GM21737 (cell line): Measurements from ENCODE around the gene RPS10.
"Not testable (repeated sequence)": the region's sequence is repeated elsewhere in the genome, so short reads cannot be mapped to it uniquely, and the experiment has no call there.

Experiments used
- ATAC-seq: cut with Tn5 transposase; IDR thresholded peaks from one replicate; pipeline ENCODE4 v1.9.1; 2021; ENCODE audit warnings: mild to moderate bottlenecking, moderate library complexity; ENCODE audit not compliant: unreplicated experiment

RPS10 gene

GRCh38 chr6:34393966-34394305 lies 31.9 kb downstream of the RPS10 start:
- no peak for ATAC-seq

- ATAC-seq: no peak
Measured at GRCh38 chr6:34393191-34393965, 32.5 kb downstream of the RPS10 start.

DNA sequence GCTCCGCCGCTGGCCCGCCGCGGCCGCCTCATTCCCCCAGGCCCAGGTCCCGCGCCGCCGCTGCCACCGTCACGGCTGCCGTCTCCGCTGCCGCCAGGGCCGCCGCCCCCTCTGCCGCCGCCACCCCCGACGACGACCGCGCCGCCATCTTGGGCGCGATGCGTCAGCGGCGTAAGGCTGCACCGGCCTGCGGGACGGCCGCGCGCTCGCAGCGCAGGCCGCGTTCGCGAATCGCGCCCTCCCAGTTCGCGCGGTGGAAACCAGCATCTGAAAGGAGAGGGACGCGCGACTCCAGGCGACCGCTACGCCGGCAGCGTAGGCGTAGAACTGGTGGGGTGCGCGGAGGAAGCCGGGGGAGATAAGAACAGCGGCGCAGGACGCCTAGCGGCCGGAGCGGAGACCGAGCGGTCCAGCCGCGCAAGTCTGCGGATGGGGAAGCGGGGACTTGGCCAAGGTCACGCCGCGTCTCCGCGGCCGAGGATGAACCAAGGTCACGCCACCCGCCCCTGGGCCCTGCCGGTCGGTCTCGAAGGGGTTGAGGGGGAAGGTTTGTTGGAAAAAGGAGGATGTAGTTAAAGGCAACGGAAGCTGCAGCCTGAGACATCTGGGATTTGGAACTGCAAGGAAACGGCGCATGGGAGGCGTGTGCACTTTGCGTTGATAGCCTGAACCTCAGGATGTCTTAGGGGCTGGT lies 33.2 kb downstream of the RPS10 start, which contains the start of gene NUDT3:
NUDT3 (minus strand) TSS at position 173 of the 694 bp plus-strand sequence. CDS start 307 bp downstream, outside the sequence.
- peak; percentile 80 for ATAC-seq

DNA sequence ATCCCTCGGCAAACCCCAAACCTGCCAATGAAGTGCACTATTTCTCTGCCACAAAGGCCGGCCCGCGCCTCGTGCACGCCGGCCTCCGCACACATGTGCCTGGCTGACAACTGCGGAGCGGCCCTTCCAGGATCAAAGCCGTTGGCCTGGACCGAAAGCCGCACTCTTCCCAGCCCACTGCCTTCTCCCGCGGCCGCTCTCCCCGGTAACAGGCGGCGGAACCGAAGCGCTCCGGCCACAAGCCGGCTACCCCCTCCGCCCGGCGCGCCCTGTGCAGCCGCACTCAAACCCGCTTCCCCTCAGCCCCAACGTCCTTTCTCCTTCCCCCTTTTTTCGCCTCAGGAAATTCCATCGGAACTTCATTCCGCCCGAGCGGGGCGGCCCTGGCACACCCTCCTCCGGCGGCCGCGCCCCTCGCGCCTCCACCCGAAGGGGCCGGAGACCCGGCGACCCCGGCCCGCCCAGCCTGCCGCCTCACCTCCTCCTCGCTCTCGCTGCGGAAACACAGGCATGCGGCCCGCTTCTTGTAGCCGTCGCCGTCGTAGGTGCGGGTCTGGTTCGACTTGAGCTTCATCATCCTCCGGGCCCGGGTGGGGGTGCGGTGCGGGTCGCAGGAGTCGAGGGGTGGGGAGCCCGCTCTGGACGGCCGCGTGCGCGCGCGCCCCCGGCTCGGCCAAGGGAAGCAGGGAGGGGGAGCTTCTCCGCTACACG lies 33.9 kb downstream of the RPS10 start:
- peak; percentile 43 for ATAC-seq

GRCh38 chr6:34391473-34391785 lies 34.4 kb downstream of the RPS10 start:
- ATAC-seq: no peak

GRCh38 chr6:34390531-34391472 lies 35.1 kb downstream of the RPS10 start:
- no peak for ATAC-seq

- no peak for ATAC-seq
Measured at GRCh38 chr6:34389034-34389433, 36.8 kb downstream of the RPS10 start.

DNA sequence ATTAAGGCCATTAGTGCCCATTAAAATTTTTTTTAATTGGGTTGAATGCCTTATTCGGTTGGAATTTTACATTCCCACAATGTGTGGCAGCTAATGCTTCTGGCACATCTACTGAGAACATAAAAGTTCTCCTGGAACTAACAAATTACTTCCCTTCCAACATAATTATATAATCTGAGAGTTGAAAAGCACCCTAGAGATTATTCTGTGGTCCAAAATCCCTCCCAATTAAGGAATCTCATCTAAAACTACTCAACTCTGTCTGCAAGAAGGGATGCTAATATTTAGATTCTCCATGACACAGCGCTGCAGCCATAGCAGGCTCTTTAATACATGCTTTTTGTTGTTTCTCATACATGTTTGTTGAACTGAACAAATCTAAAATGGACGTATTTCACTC lies 37.4 kb downstream of the RPS10 start:
- no peak for ATAC-seq

DNA sequence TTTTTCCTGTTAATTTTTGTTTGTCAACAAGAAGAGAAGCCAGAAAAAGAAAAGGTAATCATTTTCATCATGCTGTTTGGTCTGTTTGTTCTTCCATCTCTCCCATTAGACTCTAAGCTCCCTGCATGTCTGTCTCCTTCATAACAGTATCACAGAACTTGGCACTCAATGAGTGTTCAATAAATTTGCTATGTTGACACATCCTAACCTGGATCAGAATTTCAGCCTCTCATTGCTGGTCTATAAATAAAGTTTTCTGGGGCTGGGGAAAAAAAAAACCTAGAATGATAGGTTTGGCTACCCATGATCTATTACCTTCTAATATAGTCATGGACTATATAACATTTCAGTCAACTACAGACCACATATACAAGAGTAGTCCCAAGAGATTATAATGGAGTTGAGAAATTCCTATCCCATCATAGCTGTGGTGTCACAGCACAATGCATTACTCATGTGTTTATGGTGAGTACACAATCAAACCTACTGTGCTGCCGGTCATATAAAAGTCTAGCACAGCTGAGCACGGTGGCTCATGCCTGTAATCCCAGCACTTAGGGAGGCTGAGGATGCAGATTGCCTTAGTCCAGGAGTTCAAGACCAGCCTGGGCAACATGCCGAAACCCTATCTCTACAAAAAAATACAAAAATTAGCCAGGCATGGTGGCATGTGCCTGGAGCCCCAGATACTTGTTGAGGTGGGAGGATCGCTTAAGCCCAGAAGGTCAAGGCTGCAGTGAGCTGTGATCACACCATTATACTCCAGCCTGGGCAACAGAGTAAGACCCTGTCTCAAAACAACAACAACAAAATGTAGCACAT lies 39.3 kb downstream of the RPS10 start:
- no peak for ATAC-seq

- ATAC-seq: no peak
Measured at GRCh38 chr6:34385793-34386195, 40.1 kb downstream of the RPS10 start.

GRCh38 chr6:34384321-34385153 lies 41.3 kb downstream of the RPS10 start:
- no peak for ATAC-seq

GRCh38 chr6:34383656-34384320 lies 42.1 kb downstream of the RPS10 start:
- no peak for ATAC-seq

- ATAC-seq: no peak
Measured at GRCh38 chr6:34383161-34383631, 42.7 kb downstream of the RPS10 start.

DNA sequence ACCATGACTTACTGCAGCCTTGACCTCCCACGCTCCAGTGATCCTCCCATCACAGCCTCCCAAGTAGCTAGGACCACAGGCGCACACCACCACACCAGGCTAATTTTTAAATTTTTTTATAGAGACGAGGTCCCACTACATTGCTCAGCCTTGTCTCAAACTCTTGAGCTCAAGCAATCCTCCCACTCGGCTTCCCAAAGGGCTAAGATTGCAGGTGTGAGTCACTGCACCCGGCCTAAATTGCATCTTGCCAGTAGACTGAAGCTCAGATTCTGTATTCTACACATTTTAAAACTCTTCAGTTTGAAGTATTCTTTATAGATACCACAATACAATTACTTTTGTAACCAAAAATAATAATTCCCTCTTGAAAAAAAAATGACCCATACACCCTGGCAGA lies 44.8 kb downstream of the RPS10 start:
- no peak for ATAC-seq

DNA sequence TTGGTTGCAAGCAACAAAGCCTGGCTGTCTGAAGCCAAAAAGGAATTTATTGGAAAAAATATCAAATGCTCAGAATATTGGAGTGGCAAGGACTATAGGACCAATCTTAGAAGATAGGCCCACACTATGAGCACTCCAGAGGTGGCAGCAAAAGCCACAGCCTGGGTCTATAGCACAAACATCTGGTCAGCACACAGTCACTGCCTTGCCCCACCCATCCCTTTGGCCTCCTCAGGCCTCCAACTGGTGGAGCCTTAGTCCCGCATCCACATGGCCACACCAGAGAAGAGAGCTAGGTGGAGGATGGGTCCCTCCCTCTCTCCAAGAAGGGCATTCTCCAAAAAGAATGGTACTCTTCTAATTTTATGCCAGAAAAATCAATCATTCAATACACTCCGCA lies 47.4 kb downstream of the RPS10 start:
- ATAC-seq: no peak

DNA sequence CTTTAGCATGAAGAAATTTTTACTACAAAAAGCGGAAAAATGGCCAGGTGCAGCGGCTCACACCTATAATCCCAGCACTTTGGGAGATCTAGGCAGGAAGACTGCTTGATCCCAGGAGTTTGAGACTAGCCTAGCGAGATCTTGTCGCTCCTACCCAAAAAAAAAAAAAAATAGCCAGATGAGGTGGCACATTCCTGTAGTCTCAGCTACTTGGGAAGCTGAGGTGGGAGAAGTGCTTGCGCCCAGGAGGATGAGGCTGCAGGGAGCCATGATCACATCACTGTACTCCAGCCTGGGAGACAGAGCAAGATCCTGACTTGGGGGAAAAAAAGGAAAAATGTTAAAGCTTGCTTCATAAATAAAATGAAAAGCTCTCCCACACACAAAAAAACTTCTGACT lies 47.9 kb downstream of the RPS10 start:
- no peak for ATAC-seq

DNA sequence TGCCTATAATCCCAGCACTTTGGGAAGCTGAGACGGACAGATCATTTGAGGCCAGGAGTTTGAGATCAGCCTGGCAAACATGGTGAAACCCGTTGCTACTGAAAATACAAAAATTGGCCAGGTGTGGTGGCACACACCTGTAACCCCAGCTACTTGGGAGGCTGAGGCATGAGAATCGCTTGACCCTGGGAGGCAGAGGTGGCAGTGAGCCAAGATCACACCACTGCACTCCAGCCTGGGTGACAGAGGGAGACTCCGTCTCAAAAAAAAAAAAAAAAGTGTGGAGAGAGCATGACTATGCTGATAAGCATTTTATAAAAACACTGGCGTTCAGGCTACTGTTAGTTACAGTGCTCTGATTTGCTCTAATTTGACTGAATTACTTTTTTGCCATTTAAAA lies 48.3 kb downstream of the RPS10 start:
- not testable (repeated sequence) for ATAC-seq

DNA sequence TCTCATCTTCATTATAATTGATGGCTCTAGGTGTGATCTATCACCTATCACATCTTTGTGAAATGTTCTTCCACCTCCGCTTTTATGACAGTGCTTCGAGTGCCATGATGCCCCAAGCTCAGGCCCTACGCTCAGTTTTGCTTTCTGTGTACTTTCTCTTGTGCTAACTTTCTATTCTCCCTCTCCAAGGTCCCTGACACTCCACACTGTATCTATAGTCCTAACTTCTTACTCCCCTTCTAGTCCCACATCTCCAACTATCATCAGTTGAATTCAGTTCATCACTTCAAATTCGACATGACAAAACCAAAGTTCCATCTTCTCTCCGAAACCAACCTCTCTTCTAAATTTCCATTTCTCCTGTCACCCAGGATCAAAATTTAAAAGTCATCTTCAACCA lies 50.0 kb downstream of the RPS10 start:
- no peak for ATAC-seq
